HG03159 (cell line): ENCODE data around the gene DMPK.
A peak's percentile ranks its signal among the peaks of the same experiment; 100 is the strongest.

ENCODE experiments used
- ATAC-seq: cut with Tn5 transposase; IDR thresholded peaks from one replicate; pipeline ENCODE4 v1.9.1; 2021; ENCODE audit warnings: mild to moderate bottlenecking, moderate library complexity; ENCODE audit not compliant: unreplicated experiment

DMPK gene

GRCh38 chr19:45770192-45771101 lies 11.8 kb downstream of the DMPK start:
- peak; percentile 52 for ATAC-seq

DNA sequence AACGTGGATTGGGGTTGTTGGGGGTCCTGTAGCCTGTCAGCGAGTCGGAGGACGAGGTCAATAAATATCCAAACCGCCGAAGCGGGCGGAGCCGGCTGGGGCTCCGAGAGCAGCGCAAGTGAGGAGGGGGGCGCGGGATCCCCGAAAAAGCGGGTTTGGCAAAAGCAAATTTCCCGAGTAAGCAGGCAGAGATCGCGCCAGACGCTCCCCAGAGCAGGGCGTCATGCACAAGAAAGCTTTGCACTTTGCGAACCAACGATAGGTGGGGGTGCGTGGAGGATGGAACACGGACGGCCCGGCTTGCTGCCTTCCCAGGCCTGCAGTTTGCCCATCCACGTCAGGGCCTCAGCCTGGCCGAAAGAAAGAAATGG lies 12.5 kb downstream of the DMPK start:
- ATAC-seq: no peak

GRCh38 chr19:45768984-45769782 lies 13.1 kb downstream of the DMPK start, which contains the start of gene SIX5:
Gene SIX5, minus strand, starts transcription at chr19:45769252. Its CDS starts 408 bp downstream, at chr19:45768844.
- peak; percentile 54 for ATAC-seq

- no peak for ATAC-seq
Measured at GRCh38 chr19:45768655-45768983, 13.7 kb downstream of the DMPK start.

DNA sequence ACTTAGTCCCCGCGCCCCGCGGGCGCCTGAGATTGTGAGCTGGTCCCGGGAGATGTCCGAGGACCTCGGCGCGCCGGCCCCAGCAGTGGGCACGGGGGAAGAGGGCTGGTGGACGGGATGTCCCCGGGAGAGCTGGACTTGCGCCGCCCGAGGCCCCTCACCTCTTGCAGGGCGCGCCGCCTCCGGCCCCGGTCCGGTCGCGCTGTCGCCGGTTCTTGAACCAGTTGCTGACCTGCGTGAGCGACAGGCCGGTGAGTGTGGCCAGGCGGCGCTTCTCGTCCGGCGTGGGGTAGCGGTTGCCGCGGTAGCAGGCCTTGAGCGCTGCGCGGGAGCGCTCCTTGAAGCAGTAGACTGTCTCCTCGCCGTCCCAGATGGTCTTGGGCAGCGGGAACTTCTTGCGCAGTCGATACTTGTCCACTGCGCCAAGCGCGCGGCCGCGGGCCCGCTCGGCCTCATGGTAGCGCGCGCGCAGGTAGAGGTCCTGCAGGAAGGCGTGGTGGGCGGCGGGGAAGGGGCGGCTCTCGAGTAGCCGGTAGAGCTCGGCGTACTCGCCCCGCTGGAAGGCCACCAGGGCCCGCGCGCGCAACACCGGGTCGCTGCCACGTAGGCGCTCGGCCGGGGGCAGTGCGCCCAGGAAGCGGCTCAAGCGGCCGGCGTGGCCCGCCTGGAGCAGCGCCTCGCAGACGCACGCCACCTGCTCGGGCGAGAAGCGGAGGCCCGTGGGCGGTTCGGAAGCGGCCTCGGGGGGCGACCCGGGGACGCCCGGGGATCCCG lies 14.2 kb downstream of the DMPK start:
- ATAC-seq: no peak

DNA sequence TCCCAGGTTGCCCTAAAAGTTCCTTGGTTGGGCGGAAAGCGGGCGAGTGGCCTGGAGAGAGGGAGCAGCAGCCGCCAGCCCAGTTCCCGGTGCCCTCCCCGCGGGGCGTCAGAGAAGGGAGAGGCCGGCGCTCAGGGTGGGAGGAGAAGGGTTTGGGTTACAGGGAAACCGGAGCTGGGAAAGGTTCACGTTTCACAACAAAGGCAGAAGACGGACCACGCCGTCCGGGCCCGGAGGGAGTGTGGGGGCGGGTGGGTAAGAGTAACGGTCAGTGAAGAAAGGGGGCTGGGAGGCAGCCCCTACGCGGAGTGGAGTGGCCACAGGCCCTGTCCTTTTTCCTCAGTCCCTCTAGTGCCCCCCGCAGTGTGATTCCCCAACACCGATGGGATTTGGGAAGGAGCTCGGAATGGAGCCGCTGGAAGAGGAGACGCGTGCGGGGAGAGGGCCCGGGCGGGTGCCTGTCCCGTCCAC lies 14.8 kb downstream of the DMPK start:
- no peak for ATAC-seq

- no peak for ATAC-seq
Measured at GRCh38 chr19:45766869-45767346, 15.4 kb downstream of the DMPK start.

GRCh38 chr19:45766296-45766868 lies 15.9 kb downstream of the DMPK start:
- no peak for ATAC-seq

- ATAC-seq: no peak
Measured at GRCh38 chr19:45765702-45766295, 16.5 kb downstream of the DMPK start.

GRCh38 chr19:45764945-45765701 lies 17.2 kb downstream of the DMPK start:
- ATAC-seq: no peak

GRCh38 chr19:45764475-45764874 lies 17.8 kb downstream of the DMPK start:
- ATAC-seq: no peak

GRCh38 chr19:45763691-45764294 lies 18.5 kb downstream of the DMPK start:
- ATAC-seq: no peak

- no peak for ATAC-seq
Measured at GRCh38 chr19:45762870-45763631, 19.2 kb downstream of the DMPK start.

DNA sequence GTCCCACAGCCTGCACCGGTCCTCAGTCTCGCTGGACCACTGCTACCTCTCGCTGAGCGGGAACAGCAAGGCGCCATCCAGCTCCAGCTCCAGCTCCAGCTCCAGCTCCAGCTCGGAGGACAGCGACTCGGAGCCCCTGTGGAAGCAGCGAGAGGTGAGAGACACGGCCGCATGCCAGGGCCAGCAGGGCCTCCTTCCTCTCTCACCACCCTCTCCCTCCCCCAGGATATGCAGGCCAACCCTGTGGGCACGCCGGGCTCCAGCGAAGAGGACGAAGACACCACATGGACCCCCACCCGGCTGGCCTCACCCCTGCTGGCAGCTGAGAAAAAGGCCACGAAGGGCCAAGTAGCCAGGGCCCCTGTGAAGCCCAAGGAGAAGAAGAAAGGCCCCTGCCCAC lies 20.6 kb downstream of the DMPK start:
- ATAC-seq: no peak

GRCh38 chr19:45758921-45759320 lies 23.4 kb downstream of the DMPK start:
- no peak for ATAC-seq

DNA sequence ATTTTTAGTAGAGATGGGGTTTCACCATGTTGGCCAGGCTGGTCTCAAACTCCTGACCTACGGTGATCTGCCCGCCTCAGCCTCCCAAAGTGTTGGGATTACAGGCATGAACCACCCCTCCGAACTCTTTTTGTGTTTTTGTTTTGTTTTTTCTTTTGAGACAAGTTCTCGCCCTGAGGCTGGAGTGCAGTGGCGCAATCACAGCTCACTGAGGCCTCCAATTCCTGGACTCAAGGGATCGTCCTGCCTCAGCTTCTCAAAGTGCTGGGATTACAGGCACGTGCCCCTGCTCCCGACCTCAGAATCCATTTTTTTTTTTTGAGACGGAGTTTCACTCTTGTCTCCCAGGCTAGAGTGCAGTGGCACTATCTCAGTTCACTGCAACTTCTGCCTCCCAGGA lies 24.6 kb downstream of the DMPK start:
- ATAC-seq: no peak

DNA sequence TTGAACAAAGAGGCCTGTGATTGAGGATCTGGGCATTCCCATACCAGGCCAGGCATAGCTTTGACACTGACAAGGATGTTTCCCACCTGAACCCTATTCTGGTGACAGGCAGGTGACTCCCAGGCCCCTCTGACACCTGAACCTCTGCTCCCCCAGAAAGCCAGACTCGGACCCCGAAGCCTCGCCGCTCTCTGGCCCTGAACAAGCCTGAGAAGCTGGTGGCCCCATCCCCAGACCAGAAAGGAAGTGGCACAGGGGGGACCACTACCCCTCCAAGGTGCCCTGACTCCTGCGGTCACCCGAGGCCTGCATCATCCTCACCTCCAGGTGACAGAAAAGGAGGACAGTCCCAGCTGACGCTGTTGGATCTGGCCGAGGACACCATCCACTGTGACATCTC lies 28.0 kb downstream of the DMPK start:
- no peak for ATAC-seq

DNA sequence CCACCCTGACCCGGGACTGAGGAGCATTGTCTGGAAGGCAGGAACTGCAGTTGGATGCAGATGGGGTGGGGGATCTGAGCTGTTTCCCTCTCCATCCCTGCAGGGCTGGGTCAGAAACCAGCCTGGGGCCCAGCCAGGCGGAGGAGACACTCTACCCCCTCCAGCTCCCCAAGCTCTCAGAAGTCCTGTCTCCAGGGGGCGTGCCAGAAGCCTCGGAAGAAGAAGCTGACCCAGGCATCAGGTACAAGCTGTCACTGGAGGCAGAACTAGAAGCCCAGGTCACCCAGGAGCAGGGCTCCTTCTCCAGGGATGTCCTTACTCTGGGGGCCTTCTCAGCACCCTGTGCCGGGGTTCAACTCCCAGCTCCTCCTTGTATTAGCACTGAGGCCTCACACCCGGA lies 28.7 kb downstream of the DMPK start:
- no peak for ATAC-seq
